ENCODE measurements around the gene PKP3.
"Not testable (repeated sequence)": the region's sequence is repeated elsewhere in the genome, so short reads cannot be mapped to it uniquely, and the experiment has no call there.

GRCh38 chr11:434999-435740 lies 41.2 kb downstream of the PKP3 start:
- TF ChIP-seq, protein P1, sequence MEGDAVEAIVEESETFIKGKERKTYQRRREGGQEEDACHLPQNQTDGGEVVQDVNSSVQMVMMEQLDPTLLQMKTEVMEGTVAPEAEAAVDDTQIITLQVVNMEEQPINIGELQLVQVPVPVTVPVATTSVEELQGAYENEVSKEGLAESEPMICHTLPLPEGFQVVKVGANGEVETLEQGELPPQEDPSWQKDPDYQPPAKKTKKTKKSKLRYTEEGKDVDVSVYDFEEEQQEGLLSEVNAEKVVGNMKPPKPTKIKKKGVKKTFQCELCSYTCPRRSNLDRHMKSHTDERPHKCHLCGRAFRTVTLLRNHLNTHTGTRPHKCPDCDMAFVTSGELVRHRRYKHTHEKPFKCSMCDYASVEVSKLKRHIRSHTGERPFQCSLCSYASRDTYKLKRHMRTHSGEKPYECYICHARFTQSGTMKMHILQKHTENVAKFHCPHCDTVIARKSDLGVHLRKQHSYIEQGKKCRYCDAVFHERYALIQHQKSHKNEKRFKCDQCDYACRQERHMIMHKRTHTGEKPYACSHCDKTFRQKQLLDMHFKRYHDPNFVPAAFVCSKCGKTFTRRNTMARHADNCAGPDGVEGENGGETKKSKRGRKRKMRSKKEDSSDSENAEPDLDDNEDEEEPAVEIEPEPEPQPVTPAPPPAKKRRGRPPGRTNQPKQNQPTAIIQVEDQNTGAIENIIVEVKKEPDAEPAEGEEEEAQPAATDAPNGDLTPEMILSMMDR (IDR thresholded peaks at IDR 0.05) = not testable (repeated sequence)
- TF ChIP-seq, protein P2, sequence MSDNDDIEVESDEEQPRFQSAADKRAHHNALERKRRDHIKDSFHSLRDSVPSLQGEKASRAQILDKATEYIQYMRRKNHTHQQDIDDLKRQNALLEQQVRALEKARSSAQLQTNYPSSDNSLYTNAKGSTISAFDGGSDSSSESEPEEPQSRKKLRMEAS (IDR thresholded peaks at IDR 0.05) = not testable (repeated sequence)
- not testable (repeated sequence) for TF ChIP-seq POLR2A (IDR thresholded peaks at IDR 0.05; ENCODE audit: low read length); RAD21 (conservative IDR thresholded peaks at IDR 0.05 in 1 of 2, IDR thresholded peaks at IDR 0.05 in 1 of 2); CEBPB (IDR thresholded peaks at IDR 0.05); PBX3 (IDR thresholded peaks at IDR 0.05); JUN (IDR thresholded peaks at IDR 0.05); ZFP36 (IDR thresholded peaks at IDR 0.05; ENCODE audit: borderline replicate concordance, partially characterized antibody); RARB (CRISPR knock-in tag; IDR thresholded peaks at IDR 0.05); SREBF2 (IDR thresholded peaks at IDR 0.05)
- TF ChIP-seq, protein P3, sequence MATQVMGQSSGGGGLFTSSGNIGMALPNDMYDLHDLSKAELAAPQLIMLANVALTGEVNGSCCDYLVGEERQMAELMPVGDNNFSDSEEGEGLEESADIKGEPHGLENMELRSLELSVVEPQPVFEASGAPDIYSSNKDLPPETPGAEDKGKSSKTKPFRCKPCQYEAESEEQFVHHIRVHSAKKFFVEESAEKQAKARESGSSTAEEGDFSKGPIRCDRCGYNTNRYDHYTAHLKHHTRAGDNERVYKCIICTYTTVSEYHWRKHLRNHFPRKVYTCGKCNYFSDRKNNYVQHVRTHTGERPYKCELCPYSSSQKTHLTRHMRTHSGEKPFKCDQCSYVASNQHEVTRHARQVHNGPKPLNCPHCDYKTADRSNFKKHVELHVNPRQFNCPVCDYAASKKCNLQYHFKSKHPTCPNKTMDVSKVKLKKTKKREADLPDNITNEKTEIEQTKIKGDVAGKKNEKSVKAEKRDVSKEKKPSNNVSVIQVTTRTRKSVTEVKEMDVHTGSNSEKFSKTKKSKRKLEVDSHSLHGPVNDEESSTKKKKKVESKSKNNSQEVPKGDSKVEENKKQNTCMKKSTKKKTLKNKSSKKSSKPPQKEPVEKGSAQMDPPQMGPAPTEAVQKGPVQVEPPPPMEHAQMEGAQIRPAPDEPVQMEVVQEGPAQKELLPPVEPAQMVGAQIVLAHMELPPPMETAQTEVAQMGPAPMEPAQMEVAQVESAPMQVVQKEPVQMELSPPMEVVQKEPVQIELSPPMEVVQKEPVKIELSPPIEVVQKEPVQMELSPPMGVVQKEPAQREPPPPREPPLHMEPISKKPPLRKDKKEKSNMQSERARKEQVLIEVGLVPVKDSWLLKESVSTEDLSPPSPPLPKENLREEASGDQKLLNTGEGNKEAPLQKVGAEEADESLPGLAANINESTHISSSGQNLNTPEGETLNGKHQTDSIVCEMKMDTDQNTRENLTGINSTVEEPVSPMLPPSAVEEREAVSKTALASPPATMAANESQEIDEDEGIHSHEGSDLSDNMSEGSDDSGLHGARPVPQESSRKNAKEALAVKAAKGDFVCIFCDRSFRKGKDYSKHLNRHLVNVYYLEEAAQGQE (IDR thresholded peaks at IDR 0.05) = not testable (repeated sequence)
